Natural killer cell (primary cell): Measurements from ENCODE around the gene UGT1A9. TPM values are rescaled to one million over a fixed set of nuclear protein-coding genes. Genes with fewer than 3 reads are reported as not detected.

Source experiments
- ATAC-seq, 3 donors: fragments of 150-1000 bp in 2 of 3; fragments of 200-7000 bp in 1 of 3; cut with Tn5 transposase; 1 replicate in 1 of 3; 2 replicates in 2 of 3; pipeline ENCODE4 v1.10.0; 2021; ENCODE audit warnings: mild to moderate bottlenecking in 2 of 3, moderate library complexity in 2 of 3
- DNase-seq, 2 donors: peaks; one replicate each; pipeline versions ENCODE4 v3.0.0 to v3.0.0-alpha.2; 2013 to 2021; ENCODE audit warnings: mixed read lengths in 1 of 2
- H3K27ac ChIP-seq: one replicate; pipeline ENCODE4 v1.5.1; 2013; ENCODE audit warnings: mild to moderate bottlenecking, low read length
- H3K27me3 ChIP-seq: one replicate; pipeline ENCODE4 v1.6.1; 2013; ENCODE audit warnings: low read length; ENCODE audit not compliant: control insufficient read depth, insufficient read depth
- H3K36me3 ChIP-seq: one replicate; pipeline ENCODE4 v1.6.1; 2013; ENCODE audit warnings: low read length; ENCODE audit not compliant: control insufficient read depth, insufficient read depth
- H3K4me1 ChIP-seq: one replicate; pipeline ENCODE4 v1.6.1; 2013; ENCODE audit warnings: low read length; ENCODE audit not compliant: control insufficient read depth, insufficient read depth
- H3K4me3 ChIP-seq: one replicate; pipeline ENCODE4 v1.5.1; 2013; ENCODE audit warnings: low read length
- H3K9me3 ChIP-seq: one replicate; pipeline ENCODE4 v1.6.1; 2013; ENCODE audit warnings: low read length; ENCODE audit not compliant: control insufficient read depth, insufficient read depth
- H3K27ac Mint-ChIP-seq, 2 donors: one replicate each; pipeline ENCODE4 v1.8.0; 2022; ENCODE audit warnings: mild to moderate bottlenecking in 2 of 2, mixed read lengths in 2 of 2, moderate library complexity in 1 of 2
- H3K27me3 Mint-ChIP-seq, 2 donors: one replicate each; pipeline ENCODE4 v1.8.0; 2022; ENCODE audit warnings: low read depth in 2 of 2, mixed read lengths in 2 of 2
- H3K36me3 Mint-ChIP-seq: one replicate; pipeline ENCODE4 v1.8.0; 2022; ENCODE audit warnings: mixed read lengths
- H3K4me1 Mint-ChIP-seq, 2 donors: one replicate each; pipeline ENCODE4 v1.8.0; 2022; ENCODE audit warnings: mixed read lengths in 2 of 2
- H3K4me3 Mint-ChIP-seq: one replicate; pipeline ENCODE4 v1.8.0; 2022; ENCODE audit warnings: mild to moderate bottlenecking, moderate library complexity, mixed read lengths
- H3K9me3 Mint-ChIP-seq, 2 donors: one replicate each; pipeline ENCODE4 v1.8.0; 2022; ENCODE audit warnings: mixed read lengths in 2 of 2
- CTCF ChIP-seq: fragments of 200-600 bp; IDR thresholded peaks from one replicate; pipeline ENCODE4 v1.8.0; 2022; ENCODE audit warnings: antibody characterized with exemption
- WGBS: methylation state at CpG from one replicate; pipeline ENCODE4 v1.1.7; 2013; ENCODE audit warnings: missing lambda C conversion rate; ENCODE audit not compliant: insufficient coverage; 5-methylcytosine and 5-hydroxymethylcytosine counted together
- intact Hi-C: fragments of 100-400 bp; cut with micrococcal nuclease; formaldehyde crosslinking; loops from one replicate; pipeline ENCODE4 v1.14.2; 2022
- total RNA-seq, 4 donors: library from RNA; stranded (reverse); fragments of 120-200 nt in 1 of 4; gene quantifications; one replicate each; pipeline versions ENCODE4 v1.2.3 to v1.2.4, GENCODE V29; 2013 to 2022

UGT1A9 gene
- total RNA-seq, 3 donors from 2014 or later (not counting 1 experiment from before 2014, with no cell fraction given) = not detected

- WGBS = 90% methylated on average over 7 of the region's 7 CpGs
Observed at GRCh38 chr2:233789554-233789953, 117.9 kb downstream of the UGT1A9 start.

GRCh38 chr2:233791151-233791882 is 119.6 kb downstream of the UGT1A9 start:
- Mint-ChIP-seq H3K27ac (no peak overlapping the region), H3K4me1 (no peaks in the 10 kb centered on the region), H3K4me3 (no peak overlapping the region), H3K27me3 (peaks cover 2 to 4% of the 10 kb centered on the region in 2 donors), H3K9me3 (no peaks in the 10 kb centered on the region), H3K36me3 (no peaks in the 10 kb centered on the region)
- DNase-seq = no peak
- no peak for ATAC-seq
- intact Hi-C loops = no loop called here
- H3K36me3 ChIP-seq = no peaks in the 10 kb centered on the region
- no peaks in the 10 kb centered on the region for H3K27me3 ChIP-seq
- H3K9me3 ChIP-seq = no peaks in the 10 kb centered on the region
- no peak overlapping the region for H3K27ac ChIP-seq
- H3K4me1 ChIP-seq = no peaks in the 10 kb centered on the region
- no peak for TF ChIP-seq CTCF
- WGBS = 87% methylated on average over 18 of the region's 18 CpGs
- no peak overlapping the region for H3K4me3 ChIP-seq

More at GRCh38 chr2:233789554-233789953, 117.9 kb downstream of the UGT1A9 start:
- no peaks in the 10 kb centered on the region for H3K4me1 Mint-ChIP-seq
- intact Hi-C loops = no loop called here
- no peaks in the 10 kb centered on the region for H3K9me3 ChIP-seq
- H3K9me3 Mint-ChIP-seq = no peaks in the 10 kb centered on the region
- no peaks in the 10 kb centered on the region for H3K36me3 Mint-ChIP-seq
- H3K27ac Mint-ChIP-seq = no peak overlapping the region
- no peak overlapping the region for H3K4me3 Mint-ChIP-seq
- peaks cover 6 to 8% of the 10 kb centered on the region in 2 donors for H3K27me3 Mint-ChIP-seq
- DNase-seq (no peak), ATAC-seq (no peak)
- TF ChIP-seq CTCF = no peak
- H3K4me3 ChIP-seq = no peak overlapping the region
- no peaks in the 10 kb centered on the region for H3K36me3 ChIP-seq
- H3K4me1 ChIP-seq = no peaks in the 10 kb centered on the region
- no peak overlapping the region for H3K27ac ChIP-seq
- no peaks in the 10 kb centered on the region for H3K27me3 ChIP-seq

- Histone ChIP-seq H3K27ac (no peak overlapping the region), H3K4me1 (no peaks in the 10 kb centered on the region), H3K36me3 (no peaks in the 10 kb centered on the region), H3K9me3 (no peaks in the 10 kb centered on the region), H3K4me3 (no peak overlapping the region), H3K27me3 (no peaks in the 10 kb centered on the region)
- Mint-ChIP-seq H3K9me3 (no peaks in the 10 kb centered on the region), H3K4me1 (no peaks in the 10 kb centered on the region), H3K27ac (no peak overlapping the region), H3K4me3 (no peak overlapping the region), H3K36me3 (no peaks in the 10 kb centered on the region), H3K27me3 (no peaks in the 10 kb centered on the region)
- WGBS = 80% methylated on average over 9 of the region's 9 CpGs
- TF ChIP-seq CTCF = no peak
- intact Hi-C loops = no loop called here
- no peak for DNase-seq
- ATAC-seq = no peak
Observed at GRCh38 chr2:233791883-233792329, 120.2 kb downstream of the UGT1A9 start.

- Histone ChIP-seq H3K27me3 (no peaks in the 10 kb centered on the region), H3K4me1 (no peaks in the 10 kb centered on the region), H3K4me3 (no peak overlapping the region), H3K9me3 (no peaks in the 10 kb centered on the region), H3K36me3 (no peaks in the 10 kb centered on the region), H3K27ac (no peak overlapping the region)
- no peak for TF ChIP-seq CTCF
- Mint-ChIP-seq H3K27ac (no peak overlapping the region), H3K4me1 (no peaks in the 10 kb centered on the region), H3K4me3 (no peak overlapping the region), H3K36me3 (no peaks in the 10 kb centered on the region), H3K27me3 (no peaks in the 10 kb centered on the region), H3K9me3 (no peaks in the 10 kb centered on the region)
- intact Hi-C loops = no loop called here
- WGBS = 93% methylated on average over 7 of the region's 7 CpGs
- no peak for DNase-seq
- ATAC-seq = no peak
Observed at GRCh38 chr2:233792720-233793119, 121.0 kb downstream of the UGT1A9 start.
